Right kidney (tissue), 1 donor: Measurements from ENCODE around the gene APOBEC3C.
A peak's percentile ranks its signal among the peaks of the same experiment; 100 is the strongest.
"Not testable (repeated sequence)": the region's sequence is repeated elsewhere in the genome, so short reads cannot be mapped to it uniquely, and the experiment has no call there.

Experiments
- DNase-seq: peaks from one replicate; pipeline ENCODE4 v3.0.0-alpha.2; 2016

APOBEC3C gene

GRCh38 chr22:39021552-39022250 lies 7.6 kb downstream of the APOBEC3C start:
- DNase-seq = no peak

DNA sequence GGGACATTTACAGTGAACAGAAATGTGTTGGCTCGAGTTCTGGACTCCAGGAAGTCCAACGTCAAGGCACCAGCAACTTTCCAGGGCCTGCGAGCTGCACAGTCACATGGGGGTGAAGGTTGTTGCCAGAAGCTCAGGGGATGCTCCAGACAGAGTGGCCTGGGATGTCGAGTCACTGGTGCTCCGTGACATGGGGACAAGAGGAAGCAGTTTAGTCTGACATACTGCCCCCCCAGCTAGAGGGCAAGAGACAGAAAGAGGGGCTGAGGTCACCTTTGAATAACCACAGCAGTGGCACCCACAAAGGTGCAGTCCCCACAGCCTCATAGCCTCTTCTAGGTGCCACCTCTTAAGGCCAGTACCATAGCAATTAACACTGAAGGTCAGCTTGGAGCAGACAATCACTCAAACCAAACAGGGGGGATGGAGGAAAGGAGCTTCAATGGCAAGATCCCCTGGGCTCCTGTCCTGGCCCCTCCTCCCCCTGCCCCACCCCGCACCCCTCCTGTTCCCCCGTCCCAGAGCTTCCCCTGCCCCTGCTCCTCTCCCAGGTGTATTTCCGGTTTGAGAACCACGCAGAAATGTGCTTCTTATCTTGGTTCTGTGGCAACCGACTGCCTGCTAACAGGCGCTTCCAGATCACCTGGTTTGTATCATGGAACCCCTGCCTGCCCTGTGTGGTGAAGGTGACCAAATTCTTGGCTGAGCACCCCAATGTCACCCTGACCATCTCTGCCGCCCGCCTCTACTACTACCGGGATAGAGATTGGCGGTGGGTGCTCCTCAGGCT lies 10.7 kb downstream of the APOBEC3C start:
- no peak for DNase-seq

- no peak for DNase-seq
Measured at GRCh38 chr22:39026509-39027150, 12.6 kb downstream of the APOBEC3C start.

GRCh38 chr22:39027717-39028116 lies 13.7 kb downstream of the APOBEC3C start:
- no peak for DNase-seq

DNA sequence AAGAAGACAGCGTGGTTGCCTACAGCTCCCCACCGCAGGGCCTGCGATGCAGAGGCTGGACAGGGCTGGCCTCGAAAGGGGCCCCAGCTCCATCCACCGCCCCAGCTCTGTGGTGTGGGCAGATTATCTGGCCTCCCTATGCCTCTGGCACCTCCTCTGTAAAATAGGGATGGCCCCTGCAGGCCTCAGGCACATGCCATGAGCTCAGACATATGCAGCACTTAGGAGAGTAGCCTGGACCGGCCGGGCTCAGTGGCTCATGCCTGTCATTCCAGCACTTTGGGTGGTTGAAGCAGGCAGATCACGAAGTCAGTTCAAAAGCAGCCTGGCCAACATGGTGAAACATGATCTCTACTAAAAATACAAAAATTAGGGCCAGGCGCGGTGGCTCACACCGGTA lies 14.2 kb downstream of the APOBEC3C start:
- no peak for DNase-seq

DNA sequence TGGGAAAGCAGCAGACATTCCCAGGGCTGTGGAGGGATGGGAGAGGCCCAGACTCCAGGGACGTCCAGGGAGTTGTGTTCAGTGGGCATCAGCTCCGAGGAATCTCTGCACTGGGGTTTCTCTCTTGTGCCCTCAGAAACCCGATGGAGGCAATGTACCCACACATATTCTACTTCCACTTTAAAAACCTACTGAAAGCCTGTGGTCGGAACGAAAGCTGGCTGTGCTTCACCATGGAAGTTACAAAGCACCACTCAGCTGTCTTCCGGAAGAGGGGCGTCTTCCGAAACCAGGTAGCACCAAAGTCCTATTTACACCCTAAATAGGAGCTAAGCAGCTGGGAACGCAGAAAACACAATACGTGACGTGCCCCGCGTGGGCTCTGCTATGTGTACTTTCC lies 15.2 kb downstream of the APOBEC3C start:
- DNase-seq = no peak

GRCh38 chr22:39030705-39031104 lies 16.6 kb downstream of the APOBEC3C start:
- no peak for DNase-seq

GRCh38 chr22:39031434-39032295 lies 17.6 kb downstream of the APOBEC3C start:
- not testable (repeated sequence) for DNase-seq

GRCh38 chr22:39037071-39037470 lies 23.0 kb downstream of the APOBEC3C start:
- DNase-seq = not testable (repeated sequence)

- no peak for DNase-seq
Measured at GRCh38 chr22:39039306-39040126, 25.5 kb downstream of the APOBEC3C start.

GRCh38 chr22:39040155-39040537 lies 26.1 kb downstream of the APOBEC3C start:
- DNase-seq = peak; percentile 58

GRCh38 chr22:39040538-39041296 lies 26.7 kb downstream of the APOBEC3C start, which contains the start of gene APOBEC3F:
TSS of gene APOBEC3F (plus strand) at chr22:39040864. CDS start at chr22:39040961, 97 bp downstream.
- DNase-seq = peak; percentile 70

DNA sequence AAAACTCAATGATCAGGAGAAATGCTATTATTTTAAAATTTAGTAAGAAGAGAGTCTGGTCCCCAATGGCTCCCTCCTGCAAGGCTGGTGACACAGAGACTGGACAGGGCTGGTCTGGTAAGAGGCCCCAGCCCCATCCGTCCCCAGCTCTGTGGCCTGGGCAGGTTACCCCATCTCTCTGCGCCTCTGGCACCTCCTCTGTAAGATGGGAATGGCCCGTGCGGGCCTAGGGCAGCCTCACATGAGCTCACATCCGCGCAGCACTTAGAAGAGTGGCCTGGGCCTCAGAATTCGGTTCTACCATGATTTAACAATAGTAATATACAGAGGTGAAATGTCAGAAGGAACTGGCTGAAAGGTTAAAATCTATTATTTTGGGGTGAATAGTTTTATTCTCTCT lies 27.9 kb downstream of the APOBEC3C start:
- DNase-seq = no peak

DNA sequence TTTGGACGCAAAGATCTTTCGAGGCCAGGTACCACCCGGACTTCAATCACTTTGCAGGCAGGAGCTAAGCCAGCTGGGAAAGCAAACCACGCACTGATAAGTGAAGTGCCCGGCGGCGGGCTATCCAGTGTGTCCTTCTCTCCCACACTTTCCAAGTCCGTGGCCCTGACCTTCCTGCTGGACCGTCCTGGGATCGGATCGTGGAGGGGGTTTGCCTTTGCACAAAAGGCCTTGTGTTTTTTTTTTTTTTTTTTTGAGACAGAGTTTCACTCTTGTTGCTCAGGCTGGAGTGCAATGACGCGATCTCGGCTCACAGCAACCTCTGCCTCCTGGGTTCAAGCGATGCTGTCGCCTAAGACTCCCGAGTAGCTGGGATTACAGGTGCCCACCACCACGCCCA lies 29.0 kb downstream of the APOBEC3C start:
- not testable (repeated sequence) for DNase-seq

DNA sequence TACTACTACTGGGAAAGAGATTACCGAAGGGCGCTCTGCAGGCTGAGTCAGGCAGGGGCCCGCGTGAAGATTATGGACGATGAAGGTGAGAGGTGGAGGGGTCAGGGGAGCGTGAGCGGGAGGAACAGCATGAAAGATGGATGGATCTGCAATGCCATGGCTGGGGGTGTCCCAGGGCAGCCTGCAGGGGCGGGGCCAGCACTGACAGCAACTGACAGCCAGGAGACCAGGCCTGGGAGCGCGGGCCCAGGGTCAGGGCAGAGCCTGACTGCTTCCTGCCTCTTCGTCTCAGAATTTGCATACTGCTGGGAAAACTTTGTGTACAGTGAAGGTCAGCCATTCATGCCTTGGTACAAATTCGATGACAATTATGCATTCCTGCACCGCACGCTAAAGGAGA lies 31.1 kb downstream of the APOBEC3C start:
- DNase-seq = not testable (repeated sequence)

- DNase-seq = not testable (repeated sequence)
Measured at GRCh38 chr22:39049486-39049885, 35.4 kb downstream of the APOBEC3C start.

GRCh38 chr22:39051844-39052495 lies 37.9 kb downstream of the APOBEC3C start:
- DNase-seq = not testable (repeated sequence)

DNA sequence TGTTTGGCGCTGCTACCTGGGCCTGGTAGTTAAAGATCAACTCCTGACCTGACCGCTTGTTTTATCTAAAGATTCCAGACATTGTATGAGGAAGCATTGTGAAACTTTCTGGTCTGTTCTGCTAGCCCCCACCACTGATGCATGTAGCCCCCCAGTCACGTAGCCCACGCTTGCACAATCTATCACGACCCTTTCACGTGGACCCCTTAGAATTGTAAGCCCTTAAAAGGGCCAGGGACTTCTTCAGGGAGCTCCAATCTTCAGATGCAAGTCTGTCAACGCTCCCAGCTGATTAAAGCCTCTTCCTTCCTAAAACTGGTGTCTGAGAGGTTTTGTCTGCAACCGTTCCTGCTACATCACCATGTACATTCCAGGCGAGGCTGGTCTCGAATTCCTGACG lies 41.6 kb downstream of the APOBEC3C start:
- no peak for DNase-seq

GRCh38 chr22:39061290-39061689 lies 47.2 kb downstream of the APOBEC3C start:
- DNase-seq = not testable (repeated sequence)

DNA sequence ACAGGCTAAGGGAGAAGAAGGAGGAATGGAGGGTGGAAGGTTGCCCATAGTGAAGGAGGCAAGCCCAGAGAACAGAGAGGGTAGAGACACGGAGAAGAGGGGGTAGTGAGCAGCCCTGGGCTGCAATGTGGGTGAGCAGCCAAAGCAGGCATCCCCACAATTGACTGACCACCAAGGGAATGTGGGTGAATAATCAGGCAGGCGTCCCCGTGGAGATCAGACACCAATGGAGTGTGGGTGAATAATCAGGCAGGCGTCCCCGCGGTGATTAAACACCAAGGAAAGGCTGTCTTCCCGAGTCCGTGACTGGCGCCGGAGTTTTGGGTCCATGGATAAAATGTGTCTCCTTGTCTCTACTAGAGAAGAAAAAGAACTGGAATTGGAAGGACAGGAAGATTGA lies 47.9 kb downstream of the APOBEC3C start:
- DNase-seq = not testable (repeated sequence)
